Fibroblast of lung (primary cell): ENCODE results near the gene ADCY9.

Source experiments
- CTCF ChIP-seq, 2 donors: IDR thresholded peaks in 1 of 2; conservative IDR thresholded peaks in 1 of 2; 1 replicate in 1 of 2; 2 replicates in 1 of 2; pipeline ENCODE4 v1.5.1; 2011 to 2012; ENCODE audit warnings: low read length in 2 of 2, control low read depth in 1 of 2, inconsistent platforms in 1 of 2, low read depth in 1 of 2, mild to moderate bottlenecking in 1 of 2
- EZH2 ChIP-seq: IDR thresholded peaks from 2 replicates; pipeline ENCODE4 v1.5.1; 2012; ENCODE audit warnings: low read length, control low read depth, mild to moderate bottlenecking; ENCODE audit errors: missing control alignments

DNA sequence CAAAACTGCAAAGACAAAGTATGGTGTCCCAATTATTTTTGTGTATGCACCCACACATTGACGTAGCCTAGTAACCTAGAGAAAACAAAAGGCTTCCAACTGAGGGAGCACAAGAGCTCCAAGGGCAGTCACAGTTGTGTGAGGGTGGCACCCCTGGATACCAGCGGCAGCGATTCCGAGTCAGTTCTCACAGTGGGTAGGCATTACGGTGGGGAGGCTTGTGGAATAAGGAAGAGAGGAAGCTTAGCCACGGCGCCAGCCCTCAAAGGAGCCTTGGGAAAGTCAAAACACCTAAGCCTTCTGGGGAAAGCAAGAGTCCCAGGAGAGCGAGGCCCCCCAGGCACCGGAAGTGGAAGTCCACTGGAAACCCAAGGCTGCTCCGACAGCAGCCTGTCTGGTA lies 31.0 kb upstream of the ADCY9 start:
- TF ChIP-seq CTCF (conservative IDR thresholded peaks at IDR 0.05 in 1 of 2, IDR thresholded peaks at IDR 0.05 in 1 of 2; ENCODE audit: low read depth in 1 of 2, low read length in 2 of 2) (no peak), EZH2 (no peak)
